ENCODE results near the gene MOB3A. TPM values are rescaled to one million over a fixed set of nuclear protein-coding genes. Genes with fewer than 3 reads are reported as not detected.

MOB3A gene
- total RNA-seq, 3 donors from 2014 or later (not counting 1 experiment from before 2014, with no cell fraction given) = 239 to 314 (median 246) TPM

GRCh38 chr19:2033825-2034159, 62.3 kb downstream of the MOB3A start:
- Histone ChIP-seq H3K27ac (ENCODE audit: low read length) (no peak overlapping the region), H3K4me1 (ENCODE audit: control insufficient read depth, insufficient read depth, low read length) (peaks cover 29% of the 10 kb centered on the region), H3K4me3 (ENCODE audit: low read length) (no peak overlapping the region), H3K9me3 (ENCODE audit: control insufficient read depth, insufficient read depth, low read length) (peaks cover 6% of the 10 kb centered on the region), H3K27me3 (ENCODE audit: control insufficient read depth, insufficient read depth, low read length) (no peaks in the 10 kb centered on the region), H3K36me3 (ENCODE audit: control insufficient read depth, insufficient read depth, low read length) (peaks cover 10% of the 10 kb centered on the region)
- no peaks in the 10 kb centered on the region for H3K36me3 Mint-ChIP-seq
- no peak for ATAC-seq
- WGBS (ENCODE audit: insufficient coverage) = 86% methylated on average over 9 of the region's 9 CpGs
- DNase-seq = no peak
- H3K27ac Mint-ChIP-seq = no peak overlapping the region
- intact Hi-C loops (cut with micrococcal nuclease) = no loop called here
- TF ChIP-seq CTCF (IDR thresholded peaks at IDR 0.05) = no peak
- H3K4me3 Mint-ChIP-seq = no peak overlapping the region
- H3K9me3 Mint-ChIP-seq = no peaks in the 10 kb centered on the region
- H3K4me1 Mint-ChIP-seq = peaks cover 19 to 27% of the 10 kb centered on the region in 2 donors
- no peaks in the 10 kb centered on the region for H3K27me3 Mint-ChIP-seq (ENCODE audit: low read depth in 2 of 2)

GRCh38 chr19:2033115-2033824, 62.9 kb downstream of the MOB3A start:
- peaks cover 19 to 27% of the 10 kb centered on the region in 2 donors for H3K4me1 Mint-ChIP-seq
- Histone ChIP-seq H3K27ac (ENCODE audit: low read length) (no peak overlapping the region), H3K27me3 (ENCODE audit: control insufficient read depth, insufficient read depth, low read length) (no peaks in the 10 kb centered on the region), H3K9me3 (ENCODE audit: control insufficient read depth, insufficient read depth, low read length) (peaks cover 6% of the 10 kb centered on the region), H3K36me3 (ENCODE audit: control insufficient read depth, insufficient read depth, low read length) (peaks cover 5% of the 10 kb centered on the region), H3K4me3 (ENCODE audit: low read length) (no peak overlapping the region), H3K4me1 (ENCODE audit: control insufficient read depth, insufficient read depth, low read length) (peaks cover 29% of the 10 kb centered on the region)
- H3K36me3 Mint-ChIP-seq = no peaks in the 10 kb centered on the region
- no peak for TF ChIP-seq CTCF (IDR thresholded peaks at IDR 0.05)
- ATAC-seq (no peak), DNase-seq (no peak)
- no peak overlapping the region for H3K4me3 Mint-ChIP-seq
- intact Hi-C loops (cut with micrococcal nuclease) = no loop called here
- no peaks in the 10 kb centered on the region for H3K27me3 Mint-ChIP-seq (ENCODE audit: low read depth in 2 of 2)
- peak overlapping the region in 1 of 2 donors; percentile 82 for H3K27ac Mint-ChIP-seq
- 97% methylated on average over 6 of the region's 6 CpGs for WGBS (ENCODE audit: insufficient coverage)
- H3K9me3 Mint-ChIP-seq = no peaks in the 10 kb centered on the region

GRCh38 chr19:2032296-2032941, 63.7 kb downstream of the MOB3A start:
- no peak for TF ChIP-seq CTCF (IDR thresholded peaks at IDR 0.05)
- peak; percentile 46 to 55 for DNase-seq
- Mint-ChIP-seq H3K9me3 (no peaks in the 10 kb centered on the region), H3K4me3 (peak overlapping the region; percentile 84), H3K36me3 (no peaks in the 10 kb centered on the region), H3K27me3 (ENCODE audit: low read depth in 2 of 2) (no peaks in the 10 kb centered on the region), H3K27ac (peak overlapping the region in 1 of 2 donors; percentile 82), H3K4me1 (peaks cover 19 to 27% of the 10 kb centered on the region in 2 donors)
- H3K27me3 ChIP-seq (ENCODE audit: control insufficient read depth, insufficient read depth, low read length) = no peaks in the 10 kb centered on the region
- ATAC-seq = peak; percentile 45 to 82 (median 61)
- intact Hi-C loops (cut with micrococcal nuclease) = no loop called here
- H3K27ac ChIP-seq (ENCODE audit: low read length) = peak overlapping the region; percentile 40
- H3K4me1 ChIP-seq (ENCODE audit: control insufficient read depth, insufficient read depth, low read length) = peaks cover 29% of the 10 kb centered on the region
- no peaks in the 10 kb centered on the region for H3K36me3 ChIP-seq (ENCODE audit: control insufficient read depth, insufficient read depth, low read length)
- peaks cover 6% of the 10 kb centered on the region for H3K9me3 ChIP-seq (ENCODE audit: control insufficient read depth, insufficient read depth, low read length)
- WGBS (ENCODE audit: insufficient coverage) = 10% methylated on average over 19 of the region's 19 CpGs
- no peak overlapping the region for H3K4me3 ChIP-seq (ENCODE audit: low read length)

Data from natural killer cell (primary cell).